SK-N-SH (cell line): Measurements from ENCODE around the gene PEPD. TPM values are rescaled to one million over a fixed set of nuclear protein-coding genes. Genes with fewer than 3 reads are reported as not detected.
"Not testable (repeated sequence)": the region's sequence is repeated elsewhere in the genome, so short reads cannot be mapped to it uniquely, and the experiment has no call there.

ENCODE experiments used
- CTCF ChIA-PET: fragments of 300-600, 350-600 bp; formaldehyde crosslinking; extraction: SDS; loops from one replicate; lab custom pipeline; 2021; lab: Yijun Ruan, JAX
- POLR2A ChIA-PET: fragments of 350-600 bp; sonication (Branson Sonifier 250); formaldehyde crosslinking; extraction: SDS; loops from one replicate; lab custom pipeline; 2020; ENCODE audit warnings: antibody characterized with exemption, inconsistent platforms; lab: Yijun Ruan, JAX
- DNase-seq: peaks from one replicate; pipeline ENCODE4 v3.0.0; 2012
- H2AFZ ChIP-seq: fragments of 200-600 bp; sonication (generic); 2 replicates; pipeline ENCODE4 v1.8.1; 2016; ENCODE audit warnings: antibody characterized with exemption, mild to moderate bottlenecking, low read depth
- H3F3A ChIP-seq: fragments of 200-600 bp; sonication (generic); replicated peaks from 2 replicates; pipeline ENCODE3; 2016; ENCODE audit warnings: antibody characterized with exemption, mild to moderate bottlenecking; ENCODE audit not compliant: insufficient read depth
- H3K27ac ChIP-seq, 2 experiments: fragments of 200-500 bp in 1 of 2; fragments of 200-600 bp in 1 of 2; sonication (Bioruptor generic) in 1 of 2; sonication (generic), shearing (Covaris generic) in 1 of 2; 2 replicates each; pipeline versions ENCODE4 v1.5.1 to v1.6.1; 2014 to 2016; ENCODE audit warnings: low read depth in 2 of 2, inconsistent platforms in 1 of 2, low read length in 1 of 2, mild to moderate bottlenecking in 1 of 2, mixed read lengths in 1 of 2
- H3K27me3 ChIP-seq: fragments of 200-600 bp; sonication (generic), shearing (Covaris generic); 2 replicates; pipeline ENCODE4 v1.6.1; 2016; ENCODE audit warnings: mixed run types; ENCODE audit not compliant: insufficient read depth
- H3K36me3 ChIP-seq, 2 experiments: fragments of 200-500 bp in 1 of 2; fragments of 200-600 bp in 1 of 2; sonication (Bioruptor generic) in 1 of 2; sonication (generic) in 1 of 2; replicated peaks in 1 of 2; 2 replicates each; pipeline versions ENCODE3 to v1.5.1; 2014 to 2016; ENCODE audit warnings: low read length in 1 of 2, mild to moderate bottlenecking in 1 of 2; ENCODE audit not compliant: insufficient read depth in 2 of 2, control insufficient read depth in 1 of 2
- H3K4me1 ChIP-seq, 2 experiments: fragments of 200-500 bp in 1 of 2; fragments of 200-600 bp in 1 of 2; sonication (Bioruptor generic) in 1 of 2; sonication (generic), shearing (Covaris generic) in 1 of 2; 2 replicates each; pipeline versions ENCODE4 v1.5.1 to v1.6.1; 2014 to 2016; ENCODE audit warnings: low read depth in 1 of 2, low read length in 1 of 2, mixed run types in 1 of 2; ENCODE audit not compliant: insufficient read depth in 2 of 2, control insufficient read depth in 1 of 2
- H3K4me2 ChIP-seq: fragments of 200-600 bp; sonication (generic), shearing (Covaris generic); 2 replicates; pipeline ENCODE4 v1.6.1; 2017; ENCODE audit warnings: mixed run types
- H3K4me3 ChIP-seq, 2 experiments: fragments of 200-500 bp in 1 of 2; fragments of 200-600 bp in 1 of 2; sonication (Bioruptor generic) in 1 of 2; sonication (generic), shearing (Covaris generic) in 1 of 2; 2 replicates each; pipeline versions ENCODE4 v1.5.1 to v1.8.1; 2014 to 2016; ENCODE audit warnings: low read depth in 2 of 2, inconsistent platforms in 1 of 2, low read length in 1 of 2, mild to moderate bottlenecking in 1 of 2, mixed read lengths in 1 of 2, moderate library complexity in 1 of 2
- H3K79me2 ChIP-seq: fragments of 200-600 bp; sonication (generic); 2 replicates; pipeline ENCODE4 v1.8.1; 2017; ENCODE audit warnings: mild to moderate bottlenecking; ENCODE audit not compliant: insufficient read depth
- H3K9ac ChIP-seq: fragments of 200-600 bp; sonication (generic); 2 replicates; pipeline ENCODE4 v1.6.1; 2017; ENCODE audit warnings: mixed run types
- H3K9me2 ChIP-seq: fragments of 200-600 bp; sonication (generic); 2 replicates; pipeline ENCODE4 v1.6.1; 2017; ENCODE audit warnings: mixed run types
- H3K9me3 ChIP-seq: fragments of 200-600 bp; sonication (generic); 2 replicates; pipeline ENCODE4 v1.6.1; 2017; ENCODE audit warnings: mixed run types, mild to moderate bottlenecking, moderate library complexity
- H4K20me1 ChIP-seq: fragments of 200-600 bp; sonication (generic); 2 replicates; pipeline ENCODE4 v1.6.1; 2017; ENCODE audit warnings: mild to moderate bottlenecking, mixed run types; ENCODE audit not compliant: insufficient read depth
- EP300 ChIP-seq, 2 experiments: IDR thresholded peaks; 2 replicates each; pipeline versions ENCODE4 v1.4.0 to v1.6.1; 2012; ENCODE audit warnings: borderline replicate concordance in 1 of 2, low read depth in 1 of 2, low read length in 1 of 2
- FOXM1 ChIP-seq: IDR thresholded peaks from 2 replicates; pipeline ENCODE4 v1.4.0; 2012; ENCODE audit warnings: low read depth, mild to moderate bottlenecking
- MEF2A ChIP-seq: IDR thresholded peaks from 2 replicates; pipeline ENCODE4 v1.4.0; 2012; ENCODE audit warnings: low read depth, borderline replicate concordance
- RAD21 ChIP-seq: IDR thresholded peaks from 2 replicates; pipeline ENCODE4 v1.6.1; 2012; ENCODE audit warnings: mild to moderate bottlenecking, low read length
- REST ChIP-seq: IDR thresholded peaks from 2 replicates; pipeline ENCODE4 v1.6.1; 2012; ENCODE audit warnings: mild to moderate bottlenecking, low read depth, low read length, moderate library complexity
- RXRA ChIP-seq: IDR thresholded peaks from 2 replicates; pipeline ENCODE4 v1.4.0; 2012; ENCODE audit warnings: low read depth, mild to moderate bottlenecking, borderline replicate concordance
- SMC3 ChIP-seq: IDR thresholded peaks from 2 replicates; pipeline ENCODE4 v1.6.1; 2012; ENCODE audit warnings: low read depth, low read length, improper control_type of control experiment
- USF1 ChIP-seq: IDR thresholded peaks from 2 replicates; pipeline ENCODE4 v1.4.0; 2012; ENCODE audit warnings: low read depth, borderline replicate concordance
- USF2 ChIP-seq: fragments of 150-350 bp; IDR thresholded peaks from 2 replicates; pipeline ENCODE4 v1.6.1; 2017; ENCODE audit warnings: antibody characterized with exemption, low read length, low read depth, borderline replicate concordance
- YY1 ChIP-seq: IDR thresholded peaks from 2 replicates; pipeline ENCODE4 v1.4.0; 2012; ENCODE audit warnings: low read depth, mild to moderate bottlenecking
- WGBS: methylation state at CpG from one replicate; pipeline ENCODE4 v1.1.6; 2017; ENCODE audit warnings: low lambda C conversion rate; 5-methylcytosine and 5-hydroxymethylcytosine counted together
- polyA plus RNA-seq, 3 experiments: library from polyadenylated mRNA; depleted of rRNA; stranded (reverse); fragments of >200 nt; gene quantifications; 2 replicates each; pipeline ENCODE4 v1.2.3, GENCODE V29; 2012

The PEPD gene
- polyA plus RNA-seq, 1 of the 3 experiments (the other 2 are of a cell fraction) = 88.9 TPM

- H2AFZ ChIP-seq = no peak overlapping the region
- no peaks in the 10 kb centered on the region for H3K27me3 ChIP-seq
- ChIA-PET POLR2A (no interaction called here), CTCF (interaction anchor here (1.8 kb wide), 1 partner anchor 25 kb away, joined by 4 read pairs; no protein-coding TSS in a partner anchor)
- DNase-seq = no peak
- H3K36me3 ChIP-seq = no peaks in the 10 kb centered on the region
- no peaks in the 10 kb centered on the region for H3K9me2 ChIP-seq
- H3K4me2 ChIP-seq = no peak overlapping the region
- H3K4me1 ChIP-seq = no peaks in the 10 kb centered on the region
- H3K4me3 ChIP-seq = no peak overlapping the region
- no peak overlapping the region for H3K27ac ChIP-seq
- H3F3A ChIP-seq = no peaks in the 10 kb centered on the region
- H3K9ac ChIP-seq = no peak overlapping the region
- no peaks in the 10 kb centered on the region for H4K20me1 ChIP-seq
- H3K9me3 ChIP-seq = no peaks in the 10 kb centered on the region
- TF ChIP-seq SMC3 (no peak), FOXM1 (no peak), RXRA (no peak), YY1 (no peak), MEF2A (no peak), RAD21 (no peak), USF1 (no peak), USF2 (no peak), EP300 (IDR thresholded peaks at IDR 0.05; ENCODE audit: borderline replicate concordance in 1 of 2, low read depth in 1 of 2, low read length in 1 of 2) (no peak), REST (no peak)
- 21% methylated on average over 2 of the region's 4 CpGs for WGBS
- H3K79me2 ChIP-seq = no peaks in the 10 kb centered on the region
These were observed 34.7 kb upstream of the PEPD start for GRCh38 chr19:33556261-33556660.

- H3K9me2 ChIP-seq, H3F3A ChIP-seq, H3K79me2 ChIP-seq, H3K9ac ChIP-seq, POLR2A ChIA-PET, H3K4me3 ChIP-seq, H3K27me3 ChIP-seq, H2AFZ ChIP-seq, H4K20me1 ChIP-seq, H3K4me1 ChIP-seq, H3K36me3 ChIP-seq, H3K9me3 ChIP-seq, H3K4me2 ChIP-seq, DNase-seq, H3K27ac ChIP-seq: not testable (repeated sequence)
- 17% methylated on average over 4 of the region's 4 CpGs for WGBS
- CTCF ChIA-PET = interaction anchor here (0.6 kb wide), 1 partner anchor 10 kb away, joined by 3 read pairs; no protein-coding TSS in a partner anchor
These were observed 34.1 kb upstream of the PEPD start for GRCh38 chr19:33555726-33556125.
